ENCODE results near the gene TNNC2.

Gene TNNC2

GRCh38 chr20:45779011-45779915 is 47.8 kb downstream of the TNNC2 start:
- DNase-seq: peak; percentile 93

DNA sequence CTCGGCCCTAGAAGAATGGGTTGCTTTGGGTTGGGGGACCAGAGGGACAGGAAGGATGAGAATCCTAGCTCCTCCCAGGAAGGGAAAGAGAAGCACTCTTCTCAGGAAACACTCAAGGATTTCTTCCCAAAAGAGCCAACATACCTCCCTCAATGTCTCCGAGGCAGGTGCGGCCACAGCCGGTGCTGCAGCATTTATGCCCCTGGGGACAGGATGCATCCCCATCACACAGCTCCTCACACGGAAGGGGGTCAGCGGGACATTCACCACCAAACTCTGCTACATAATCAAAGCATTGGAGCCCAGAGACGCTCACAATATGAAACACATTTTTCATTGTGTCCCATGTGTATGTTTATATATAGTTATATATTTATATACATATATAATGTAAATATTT is 50.2 kb downstream of the TNNC2 start:
- no peak for DNase-seq

GRCh38 chr20:45775411-45775810 is 51.7 kb downstream of the TNNC2 start:
- no peak for DNase-seq

DNA sequence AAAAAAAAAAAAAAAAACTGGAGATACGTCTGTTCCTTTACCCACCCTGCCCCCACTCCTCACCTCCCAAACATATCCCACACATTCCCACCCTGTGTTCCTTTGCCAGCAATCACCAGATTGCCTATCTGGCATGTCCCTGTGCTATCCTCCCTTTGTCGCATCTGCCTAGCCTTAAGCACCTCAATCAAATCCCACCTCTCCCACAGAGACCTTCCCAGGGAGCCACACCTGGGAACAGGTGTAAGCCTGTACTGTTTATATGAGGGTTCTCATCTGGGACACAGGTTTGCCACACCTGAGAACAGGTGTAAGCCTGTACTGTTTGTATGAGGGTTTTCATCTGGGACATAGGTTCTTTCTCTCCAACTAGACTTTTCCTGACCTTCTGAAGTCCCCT is 52.2 kb downstream of the TNNC2 start:
- no peak for DNase-seq
